HG02884 (cell line): ENCODE results near the gene SGSH.

Source experiments
- ATAC-seq: cut with Tn5 transposase; IDR thresholded peaks from one replicate; pipeline ENCODE4 v1.9.1; 2021; ENCODE audit warnings: mild to moderate bottlenecking, moderate library complexity; ENCODE audit not compliant: unreplicated experiment

Gene SGSH

GRCh38 chr17:80187090-80187489 is 33.0 kb downstream of the SGSH start:
- ATAC-seq: no peak

DNA sequence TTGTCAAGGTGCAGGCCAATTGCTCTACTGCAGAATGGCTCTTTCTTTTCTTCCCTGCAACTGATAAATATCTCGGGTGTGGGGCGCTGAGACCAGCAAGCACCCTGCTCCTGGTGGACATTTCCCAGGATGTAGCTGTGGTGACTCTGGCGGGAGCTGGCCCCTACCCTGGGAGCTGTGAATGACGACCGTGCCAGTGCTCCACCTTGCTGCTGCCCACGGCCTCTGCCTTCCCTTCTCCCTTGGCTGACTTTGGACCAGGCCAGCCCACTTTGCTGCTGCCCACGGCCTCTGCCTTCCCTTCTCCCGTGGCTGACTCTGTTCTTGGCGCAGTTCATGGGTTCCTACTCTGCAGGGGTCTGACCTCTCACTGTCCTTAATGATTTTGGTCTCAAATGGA is 34.2 kb downstream of the SGSH start:
- ATAC-seq: no peak

GRCh38 chr17:80184423-80184714 is 35.8 kb downstream of the SGSH start:
- ATAC-seq: no peak

GRCh38 chr17:80183581-80184422 is 36.3 kb downstream of the SGSH start:
- no peak for ATAC-seq

- ATAC-seq: no peak
Observed at GRCh38 chr17:80182845-80183223, 37.3 kb downstream of the SGSH start.

- ATAC-seq: no peak
Observed at GRCh38 chr17:80182118-80182844, 37.9 kb downstream of the SGSH start.

DNA sequence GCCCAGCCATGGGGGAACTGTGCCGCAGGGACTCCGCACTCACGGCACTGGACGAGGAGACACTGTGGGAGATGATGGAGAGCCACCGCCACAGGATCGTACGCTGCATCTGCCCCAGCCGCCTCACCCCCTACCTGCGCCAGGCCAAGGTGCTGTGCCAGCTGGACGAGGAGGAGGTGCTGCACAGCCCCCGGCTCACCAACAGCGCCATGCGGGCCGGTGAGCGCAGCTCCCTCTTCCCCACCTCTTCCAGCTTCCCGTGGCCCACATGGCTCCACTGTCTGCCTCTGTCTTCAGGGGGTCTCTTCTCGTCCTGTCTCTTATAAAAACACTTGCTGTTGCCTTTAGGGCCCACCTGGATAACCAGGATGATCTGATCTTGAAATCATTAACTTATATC is 38.7 kb downstream of the SGSH start:
- no peak for ATAC-seq

- ATAC-seq: no peak
Observed at GRCh38 chr17:80180192-80180591, 39.9 kb downstream of the SGSH start.

- no peak for ATAC-seq
Observed at GRCh38 chr17:80177986-80178595, 42.0 kb downstream of the SGSH start.

DNA sequence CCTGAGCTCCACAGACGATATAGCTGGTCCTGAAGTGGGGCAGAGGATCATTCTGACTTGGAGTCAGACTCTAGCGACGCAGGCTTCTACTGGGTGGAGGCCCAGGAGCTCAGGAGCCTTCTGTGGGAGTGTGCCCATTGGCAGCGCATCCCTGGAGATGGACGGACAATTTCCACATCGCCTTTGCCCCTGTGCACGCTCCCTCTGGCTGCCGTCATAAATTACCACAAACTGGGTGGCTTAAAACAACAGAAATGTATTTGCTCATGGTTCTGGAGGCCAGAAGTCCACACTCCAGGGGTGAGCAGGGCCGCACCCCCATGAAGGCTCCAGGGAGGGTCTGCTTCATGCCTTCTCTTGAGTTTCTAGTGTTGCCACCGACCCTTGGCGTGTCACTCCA is 43.4 kb downstream of the SGSH start:
- ATAC-seq: no peak

- ATAC-seq: no peak
Observed at GRCh38 chr17:80173916-80174315, 46.2 kb downstream of the SGSH start.

DNA sequence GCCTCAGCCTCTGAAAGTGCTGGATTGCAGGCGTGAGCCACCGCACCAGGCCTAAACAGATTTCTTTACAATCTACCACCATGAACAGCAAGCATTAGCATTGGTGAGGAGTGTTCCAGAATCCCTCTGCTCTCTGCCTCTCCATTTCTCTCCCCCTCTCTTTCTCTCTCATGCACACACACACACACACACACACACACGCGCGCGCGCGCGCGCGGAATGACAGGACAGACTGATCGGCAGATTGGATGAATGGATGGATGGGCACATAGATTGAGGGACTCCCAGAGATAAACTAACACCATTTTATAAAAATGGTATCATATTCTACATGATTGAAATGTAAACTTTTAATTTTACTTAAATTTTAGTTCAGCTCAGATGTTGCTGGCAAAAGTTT is 47.0 kb downstream of the SGSH start:
- no peak for ATAC-seq

DNA sequence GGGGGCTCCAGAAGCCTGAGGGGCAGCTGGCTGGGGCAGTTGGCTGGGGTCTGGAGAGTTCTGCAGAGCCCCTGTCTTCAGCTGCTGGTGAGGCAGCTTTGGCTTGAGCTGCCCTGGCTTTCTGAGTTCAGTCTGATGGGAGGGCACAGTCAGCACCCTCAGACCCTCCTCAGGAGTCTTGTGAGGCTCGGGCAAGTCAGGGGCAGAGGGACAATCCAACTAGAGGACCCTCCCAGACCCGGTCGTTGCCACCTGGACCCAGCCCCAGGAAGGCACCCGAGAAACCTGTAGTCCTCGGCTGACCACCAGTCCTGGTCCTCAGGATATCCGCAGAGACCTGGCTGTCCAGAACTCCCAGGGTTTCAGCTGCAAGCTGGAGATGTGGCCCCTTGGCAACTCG is 48.5 kb downstream of the SGSH start:
- no peak for ATAC-seq

DNA sequence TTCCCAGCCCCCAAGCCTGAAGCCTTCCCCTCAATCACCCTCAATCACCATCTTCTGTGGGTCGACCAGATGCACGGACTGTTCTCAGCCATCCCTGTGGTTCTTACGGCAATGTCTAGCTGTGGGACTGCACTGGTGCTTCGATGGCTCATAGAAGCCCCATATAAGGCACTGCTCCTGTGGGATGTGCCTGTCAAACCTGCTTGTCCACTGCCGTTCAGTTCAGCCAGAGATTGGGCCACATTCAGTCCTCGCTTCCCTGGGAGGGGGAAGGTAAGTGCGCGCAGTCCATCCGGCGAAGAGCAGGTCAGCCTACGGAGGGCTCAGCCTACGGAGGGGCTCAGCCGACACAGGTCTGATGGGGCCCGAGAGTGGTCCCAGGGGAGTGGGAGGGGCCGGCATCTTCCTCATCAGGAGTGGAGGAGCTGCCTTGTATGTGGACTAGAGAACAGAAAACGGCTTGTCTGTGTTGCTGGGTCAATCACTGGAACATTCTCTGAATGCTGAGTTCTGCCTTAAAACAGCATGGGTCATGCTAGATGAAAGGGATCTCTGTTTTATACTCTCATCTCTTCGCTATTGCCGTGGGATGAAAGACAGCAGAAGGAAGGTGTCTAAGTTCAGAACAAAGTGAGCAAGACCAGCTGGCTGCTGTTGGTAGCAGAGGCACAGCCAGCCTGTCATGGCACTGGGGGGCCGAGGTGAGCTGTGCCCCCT is 50.2 kb downstream of the SGSH start, which contains the start of gene CARD14:
CARD14 (plus strand) TSS at position 247 of the 717 bp plus-strand sequence. CDS start 11,409 bp downstream, outside the sequence.
- no peak for ATAC-seq

DNA sequence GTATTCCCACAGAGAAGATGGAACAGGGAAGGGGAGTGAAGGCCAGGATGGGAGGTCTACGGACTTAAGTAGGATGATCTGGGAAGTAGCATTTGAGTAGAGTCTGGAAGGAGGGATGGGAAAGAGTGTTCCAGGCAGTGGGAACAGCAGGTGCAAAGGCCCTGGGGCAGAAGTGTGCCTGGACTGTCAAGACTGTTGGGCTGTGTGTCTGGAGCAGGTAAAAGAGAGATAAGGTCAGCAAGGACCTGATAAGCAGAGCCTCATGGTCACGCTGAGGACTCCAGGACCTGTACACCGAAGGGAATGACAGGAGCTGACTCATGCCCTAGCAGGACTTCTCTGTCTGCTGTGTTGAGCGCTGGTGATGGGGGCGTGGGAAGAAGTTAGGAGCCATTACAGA is 51.0 kb downstream of the SGSH start:
- no peak for ATAC-seq

DNA sequence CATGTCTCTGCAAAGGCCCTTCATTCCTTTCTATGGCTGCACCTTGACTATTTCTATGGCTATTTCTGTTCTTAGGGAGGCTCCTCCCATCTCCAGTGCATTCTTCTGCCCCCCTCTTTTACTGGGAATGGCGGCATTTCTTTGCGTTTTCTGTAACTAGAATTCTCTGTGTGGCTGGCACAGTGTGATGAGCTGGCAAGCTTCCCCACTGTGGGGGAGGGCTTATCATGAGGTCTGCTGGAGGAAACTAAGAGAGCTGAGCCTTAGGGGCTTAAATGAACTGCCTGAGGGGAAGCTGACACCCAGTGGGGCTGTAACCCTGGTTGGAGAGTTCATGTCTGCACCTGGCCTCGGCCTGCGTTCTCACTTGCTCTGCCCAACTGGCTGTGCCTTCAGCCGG is 51.8 kb downstream of the SGSH start:
- no peak for ATAC-seq

DNA sequence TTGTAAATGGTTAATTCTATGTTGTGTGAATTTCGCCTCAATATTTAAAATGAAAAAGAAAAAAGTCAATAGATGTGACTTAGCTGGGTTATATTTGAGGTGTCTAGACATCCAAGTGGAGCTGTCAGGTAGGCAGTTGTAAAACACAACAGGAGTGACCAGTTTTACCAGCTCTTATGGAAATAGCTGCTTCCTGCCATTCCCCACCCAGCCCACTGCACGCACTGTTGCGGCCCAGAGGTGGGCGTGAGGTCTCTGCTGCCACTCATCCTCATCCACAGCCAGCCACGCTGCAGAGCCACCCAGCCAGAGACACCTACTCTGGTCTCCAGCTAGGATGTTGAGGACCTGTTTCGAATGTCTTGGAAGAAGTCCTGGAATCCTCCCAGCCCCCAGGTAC is 53.7 kb downstream of the SGSH start:
- no peak for ATAC-seq

GRCh38 chr17:80164185-80164584 is 55.9 kb downstream of the SGSH start:
- ATAC-seq: no peak

DNA sequence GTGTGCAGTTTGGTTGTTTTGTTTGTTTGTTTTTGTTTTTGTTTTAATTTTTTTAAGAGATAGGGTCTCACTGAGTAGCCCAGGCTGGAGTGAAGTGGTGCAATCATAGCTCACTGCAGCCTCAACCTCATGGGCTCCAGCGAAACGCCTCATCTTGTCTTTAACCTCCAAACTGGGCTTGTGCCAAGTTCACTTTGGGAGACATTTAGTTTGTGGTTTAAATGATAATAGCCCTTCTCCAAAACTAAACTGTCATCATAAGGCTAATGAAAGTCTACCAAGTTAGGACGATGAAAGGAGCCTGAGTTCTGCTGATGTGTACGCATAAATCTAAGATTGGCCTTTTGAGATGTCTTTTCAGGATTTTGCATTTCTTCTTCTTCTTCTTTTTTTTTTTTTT is 56.8 kb downstream of the SGSH start:
- ATAC-seq: no peak

DNA sequence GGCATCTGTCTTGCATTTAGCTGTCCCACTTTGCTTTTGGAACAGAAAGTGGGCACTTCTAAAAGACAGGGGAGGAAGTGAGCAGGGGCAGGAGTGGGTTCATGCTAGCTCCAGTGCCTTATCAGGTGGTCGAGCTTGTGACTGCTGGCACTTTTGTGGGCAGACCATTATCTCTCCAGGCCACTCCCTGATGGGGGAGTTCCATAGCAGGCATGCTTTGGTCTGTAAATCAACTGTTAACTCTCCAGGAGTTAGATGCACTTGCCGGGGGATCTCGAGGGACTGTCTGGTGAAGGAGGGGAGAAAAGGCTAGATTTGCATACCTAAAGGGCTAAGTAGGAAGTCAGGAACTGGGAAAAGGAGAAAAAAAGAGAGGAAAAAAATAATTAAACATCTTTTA is 59.6 kb downstream of the SGSH start:
- ATAC-seq: no peak
